NCI-H2196 treated with DMSO at 0.1 percent for 48 hours (cell line): ENCODE data around the gene WNT7A.

ENCODE experiments used
- DNase-seq: peaks from one replicate; lab custom pipeline; 2025; ENCODE audit not compliant: unreplicated experiment; lab: John Stamatoyannopoulos, UW

WNT7A gene

GRCh38 chr3:13846716-13847570 lies 32.9 kb downstream of the WNT7A start:
- DNase-seq, result no peak

GRCh38 chr3:13846238-13846637 lies 33.6 kb downstream of the WNT7A start:
- no peak for DNase-seq

- no peak for DNase-seq
Observed at GRCh38 chr3:13845806-13846205, 34.1 kb downstream of the WNT7A start.

- DNase-seq, result no peak
Observed at GRCh38 chr3:13844911-13845310, 35.0 kb downstream of the WNT7A start.

GRCh38 chr3:13844286-13844685 lies 35.6 kb downstream of the WNT7A start:
- no peak for DNase-seq

GRCh38 chr3:13843351-13843750 lies 36.5 kb downstream of the WNT7A start:
- no peak for DNase-seq

- no peak for DNase-seq
Observed at GRCh38 chr3:13842226-13842625, 37.6 kb downstream of the WNT7A start.

- DNase-seq, result no peak
Observed at GRCh38 chr3:13841826-13842225, 38.0 kb downstream of the WNT7A start.

GRCh38 chr3:13841141-13841540 lies 38.7 kb downstream of the WNT7A start:
- no peak for DNase-seq

- DNase-seq, result no peak
Observed at GRCh38 chr3:13840456-13840855, 39.4 kb downstream of the WNT7A start.

GRCh38 chr3:13839726-13840340 lies 40.0 kb downstream of the WNT7A start:
- no peak for DNase-seq

- no peak for DNase-seq
Observed at GRCh38 chr3:13839253-13839652, 40.6 kb downstream of the WNT7A start.

GRCh38 chr3:13838421-13838820 lies 41.5 kb downstream of the WNT7A start:
- DNase-seq, result no peak

GRCh38 chr3:13837751-13838150 lies 42.1 kb downstream of the WNT7A start:
- DNase-seq, result no peak

GRCh38 chr3:13836658-13837587 lies 42.9 kb downstream of the WNT7A start:
- DNase-seq, result no peak

GRCh38 chr3:13835246-13835645 lies 44.6 kb downstream of the WNT7A start:
- no peak for DNase-seq

GRCh38 chr3:13834258-13835035 lies 45.4 kb downstream of the WNT7A start:
- no peak for DNase-seq

- no peak for DNase-seq
Observed at GRCh38 chr3:13833506-13834257, 46.2 kb downstream of the WNT7A start.

GRCh38 chr3:13832130-13832529 lies 47.7 kb downstream of the WNT7A start:
- no peak for DNase-seq

- DNase-seq, result no peak
Observed at GRCh38 chr3:13831386-13831996, 48.4 kb downstream of the WNT7A start.
